Neural progenitor cell (in vitro differentiated cells): Measurements from ENCODE around the gene OPHN1. TPM values are rescaled to one million over a fixed set of nuclear protein-coding genes. Genes with fewer than 3 reads are reported as not detected.

Source experiments
- DNase-seq: peaks from one replicate; pipeline ENCODE4 v3.0.0-alpha.2; 2016; ENCODE audit warnings: low spot score
- H2AFZ ChIP-seq: fragments of 200-600 bp; sonication (generic); replicated peaks from 2 replicates; pipeline ENCODE4 v1.6.1; 2016; ENCODE audit warnings: antibody characterized with exemption
- H3F3A ChIP-seq: fragments of 200-600 bp; sonication (generic); 2 replicates; pipeline ENCODE4 v1.6.1; 2016; ENCODE audit warnings: antibody characterized with exemption, low read depth
- H3K27ac ChIP-seq: fragments of 200-600 bp; sonication (generic); 2 replicates; pipeline ENCODE4 v1.5.1; 2016; ENCODE audit warnings: mild to moderate bottlenecking
- H3K27me3 ChIP-seq: fragments of 200-600 bp; sonication (generic); 2 replicates; pipeline ENCODE4 v1.6.1; 2016; ENCODE audit warnings: mild to moderate bottlenecking, moderate library complexity
- H3K36me3 ChIP-seq: fragments of 200-600 bp; sonication (generic); 2 replicates; pipeline ENCODE4 v1.5.1; 2016
- H3K4me1 ChIP-seq: fragments of 200-600 bp; sonication (generic); 2 replicates; pipeline ENCODE4 v1.6.1; 2016; ENCODE audit warnings: mixed run types
- H3K4me2 ChIP-seq: fragments of 200-600 bp; sonication (generic); 2 replicates; pipeline ENCODE4 v1.6.1; 2016
- H3K4me3 ChIP-seq: fragments of 200-600 bp; sonication (generic); 2 replicates; pipeline ENCODE4 v1.5.1; 2016
- H3K79me2 ChIP-seq: fragments of 200-600 bp; sonication (generic); 2 replicates; pipeline ENCODE4 v1.6.1; 2016; ENCODE audit warnings: low read depth
- H3K9ac ChIP-seq: fragments of 200-600 bp; sonication (generic); 2 replicates; pipeline ENCODE4 v1.6.1; 2016
- H3K9me3 ChIP-seq: fragments of 200-600 bp; sonication (generic); 2 replicates; pipeline ENCODE4 v1.5.1; 2016; ENCODE audit warnings: low read depth
- H4K20me1 ChIP-seq: fragments of 200-600 bp; sonication (generic); 2 replicates; pipeline ENCODE4 v1.6.1; 2016; ENCODE audit warnings: low read depth
- H3K27ac Mint-ChIP-seq: 3 replicates; pipeline ENCODE4 v1.8.0; 2021; ENCODE audit warnings: mixed read lengths
- H3K27me3 Mint-ChIP-seq: 2 replicates; pipeline ENCODE4 v1.8.0; 2022; ENCODE audit warnings: low read depth, mild to moderate bottlenecking, inconsistent platforms, moderate library complexity, mixed read lengths; ENCODE audit not compliant: insufficient read depth
- H3K36me3 Mint-ChIP-seq: 3 replicates; pipeline ENCODE4 v1.8.0; 2021; ENCODE audit warnings: mixed read lengths
- H3K4me1 Mint-ChIP-seq: 3 replicates; pipeline ENCODE4 v1.8.0; 2021; ENCODE audit warnings: mixed read lengths
- H3K4me3 Mint-ChIP-seq: 3 replicates; pipeline ENCODE4 v1.8.0; 2021; ENCODE audit warnings: mild to moderate bottlenecking, moderate library complexity, mixed read lengths
- H3K9me3 Mint-ChIP-seq: 3 replicates; pipeline ENCODE4 v1.8.0; 2020; ENCODE audit warnings: mixed read lengths
- CTCF ChIP-seq: fragments of 200-600 bp; sonication (generic); IDR thresholded peaks from 2 replicates; pipeline ENCODE4 v1.5.1; 2017; ENCODE audit warnings: antibody characterized with exemption, mild to moderate bottlenecking
- EZH2 ChIP-seq: fragments of 200-600 bp; sonication (generic); IDR thresholded peaks from 2 replicates; pipeline ENCODE4 v1.6.1; 2017; ENCODE audit warnings: antibody characterized with exemption, mild to moderate bottlenecking, moderate library complexity
- EZH2phosphoT487 ChIP-seq: fragments of 200-600 bp; sonication (generic); IDR thresholded peaks from 2 replicates; pipeline ENCODE4 v1.6.1; 2017; ENCODE audit warnings: antibody characterized with exemption
- total RNA-seq: library from RNA; depleted of rRNA; stranded (reverse); fragments of >200 nt; gene quantifications from 2 replicates; pipeline ENCODE4 v1.2.3, GENCODE V29; 2015; ENCODE audit warnings: low replicate concordance

The OPHN1 gene
- total RNA-seq, 1 donor from 2014 or later, result 4.5 TPM

- Mint-ChIP-seq H3K27me3 (no peaks in the 10 kb centered on the region), H3K9me3 (peaks cover 4% of the 10 kb centered on the region), H3K4me1 (no peaks in the 10 kb centered on the region), H3K4me3 (no peak overlapping the region), H3K36me3 (no peaks in the 10 kb centered on the region), H3K27ac (no peak overlapping the region)
- Histone ChIP-seq H3K27me3 (no peaks in the 10 kb centered on the region), H3K27ac (no peak overlapping the region), H2AFZ (no peak overlapping the region), H3K4me2 (no peak overlapping the region), H3K79me2 (no peaks in the 10 kb centered on the region), H3K4me3 (no peak overlapping the region), H4K20me1 (no peaks in the 10 kb centered on the region), H3K9ac (no peak overlapping the region), H3F3A (peaks cover 4% of the 10 kb centered on the region), H3K4me1 (peaks cover 7% of the 10 kb centered on the region), H3K9me3 (no peaks in the 10 kb centered on the region), H3K36me3 (no peaks in the 10 kb centered on the region)
- TF ChIP-seq EZH2phosphoT487 (no peak), EZH2 (no peak), CTCF (no peak)
- DNase-seq, result no peak
Observed at GRCh38 chrX:68419975-68420374, 13.3 kb downstream of the OPHN1 start.

DNA sequence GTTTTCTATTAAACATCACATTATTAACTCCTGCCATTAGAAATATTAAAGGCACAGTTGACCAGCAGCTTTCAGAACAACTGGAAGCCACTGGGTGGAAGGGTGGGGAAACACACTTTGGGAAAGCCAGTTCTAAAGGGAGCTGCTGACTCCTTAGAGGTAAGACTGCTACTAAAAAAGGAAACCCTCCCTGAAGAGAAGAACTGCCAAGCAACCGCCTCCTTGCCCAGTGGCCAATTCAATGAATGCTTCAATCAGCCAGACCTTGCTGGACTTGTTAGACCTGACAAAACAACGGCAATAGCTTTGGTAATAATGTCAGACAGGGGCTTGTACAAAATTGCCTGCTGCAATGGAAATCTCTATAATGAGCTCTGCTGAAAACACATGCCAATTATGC is 15.6 kb downstream of the OPHN1 start:
- no peak overlapping the region for H3K27ac ChIP-seq
- Mint-ChIP-seq H3K27ac (no peak overlapping the region), H3K36me3 (no peaks in the 10 kb centered on the region)

DNA sequence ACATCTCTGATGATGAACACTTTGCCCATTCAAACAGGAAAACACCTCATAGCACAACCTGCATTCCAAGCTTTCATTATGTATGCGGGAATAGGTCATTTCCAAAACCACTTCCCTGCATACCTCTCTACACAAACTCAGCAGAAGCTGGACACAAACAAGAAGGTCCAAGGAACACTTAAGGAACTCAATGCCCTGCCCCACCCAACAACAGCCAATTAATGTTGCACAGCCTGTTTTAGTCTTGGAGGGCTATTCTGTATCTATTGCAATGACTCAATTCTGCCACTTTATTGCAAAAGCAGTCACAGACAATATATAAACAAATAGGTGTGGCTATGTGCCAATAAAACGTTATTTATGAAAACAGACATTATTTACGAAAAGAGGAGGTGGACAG is 16.7 kb downstream of the OPHN1 start:
- no peak overlapping the region for H3K27ac Mint-ChIP-seq

More for the DNA sequence above, 15.6 kb downstream of the OPHN1 start:
- H3K4me1 ChIP-seq, result peaks cover 7% of the 10 kb centered on the region
- H3K9me3 Mint-ChIP-seq, result peaks cover 4% of the 10 kb centered on the region
- no peak overlapping the region for H2AFZ ChIP-seq
- no peak overlapping the region for H3K9ac ChIP-seq
- no peak for DNase-seq
- no peak for TF ChIP-seq EZH2
- TF ChIP-seq CTCF, result no peak
- no peak for TF ChIP-seq EZH2phosphoT487
- H3K79me2 ChIP-seq, result no peaks in the 10 kb centered on the region
- no peak overlapping the region for H3K4me2 ChIP-seq
- no peaks in the 10 kb centered on the region for H3K27me3 ChIP-seq
- no peaks in the 10 kb centered on the region for H3K36me3 ChIP-seq
- no peaks in the 10 kb centered on the region for H4K20me1 ChIP-seq
- H3K4me1 Mint-ChIP-seq, result no peaks in the 10 kb centered on the region
- H3K4me3 Mint-ChIP-seq, result no peak overlapping the region
- no peaks in the 10 kb centered on the region for H3K9me3 ChIP-seq
- H3F3A ChIP-seq, result peaks cover 4% of the 10 kb centered on the region
- H3K4me3 ChIP-seq, result no peak overlapping the region
- no peaks in the 10 kb centered on the region for H3K27me3 Mint-ChIP-seq

More for the DNA sequence above, 16.7 kb downstream of the OPHN1 start:
- Histone ChIP-seq H3K4me1 (peaks cover 6% of the 10 kb centered on the region), H3K36me3 (no peaks in the 10 kb centered on the region), H2AFZ (no peak overlapping the region), H3K79me2 (no peaks in the 10 kb centered on the region), H4K20me1 (no peaks in the 10 kb centered on the region), H3K27me3 (no peaks in the 10 kb centered on the region), H3K9me3 (no peaks in the 10 kb centered on the region), H3F3A (peaks cover 2% of the 10 kb centered on the region), H3K9ac (no peak overlapping the region), H3K4me3 (no peak overlapping the region), H3K4me2 (no peak overlapping the region), H3K27ac (no peak overlapping the region)
- Mint-ChIP-seq H3K36me3 (no peaks in the 10 kb centered on the region), H3K27me3 (no peaks in the 10 kb centered on the region), H3K4me3 (no peak overlapping the region), H3K9me3 (no peaks in the 10 kb centered on the region), H3K4me1 (no peaks in the 10 kb centered on the region)
- TF ChIP-seq CTCF (no peak), EZH2phosphoT487 (no peak), EZH2 (no peak)
- DNase-seq, result no peak
